ENCODE results near the gene LIMS1. TPM values are rescaled to one million over a fixed set of nuclear protein-coding genes. Genes with fewer than 3 reads are reported as not detected.
"Not testable (repeated sequence)": the region's sequence is repeated elsewhere in the genome, so short reads cannot be mapped to it uniquely, and the experiment has no call there.

LIMS1 gene
- total RNA-seq, 1 donor = 129 TPM

DNA sequence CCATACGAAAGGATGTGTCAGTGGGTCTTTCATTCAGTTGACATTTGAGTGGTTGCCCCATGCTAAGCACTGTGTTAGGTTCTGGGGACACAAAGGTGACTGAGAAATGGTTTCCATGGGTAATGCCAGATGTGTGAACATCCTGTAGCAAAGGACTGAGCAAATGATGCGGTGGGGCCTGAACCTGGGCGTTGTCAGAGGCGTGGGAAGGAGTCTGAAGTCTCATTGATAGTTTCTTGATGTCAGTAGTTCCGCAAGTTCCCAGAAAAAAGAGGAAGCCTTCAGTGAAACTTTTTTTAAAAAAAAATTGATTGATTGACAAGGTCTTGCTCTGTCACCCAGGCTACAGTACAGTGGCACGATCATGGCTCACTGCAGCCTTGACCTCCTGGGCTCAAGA lies 56.9 kb downstream of the LIMS1 start:
- Histone ChIP-seq H3K27ac (ENCODE audit: low read depth, low read length) (no peak overlapping the region), H3K36me3 (ENCODE audit: insufficient read depth, low read length) (no peaks in the 10 kb centered on the region), H3K9me3 (ENCODE audit: low read depth, low read length) (no peaks in the 10 kb centered on the region), H3K4me2 (ENCODE audit: insufficient read depth, low read length) (no peak overlapping the region), H4K20me1 (ENCODE audit: insufficient read depth, low read length) (no peaks in the 10 kb centered on the region), H3K79me2 (ENCODE audit: insufficient read depth, low read length) (peaks cover 64% of the 10 kb centered on the region), H3K4me3 (ENCODE audit: insufficient read depth, low read length) (no peak overlapping the region), H3K4me1 (ENCODE audit: insufficient read depth, low read length) (peaks cover 64% of the 10 kb centered on the region), H2AFZ (ENCODE audit: low read length) (no peak overlapping the region), H3K27me3 (ENCODE audit: insufficient read depth, low read length) (no peaks in the 10 kb centered on the region)
- no peak for DNase-seq (ENCODE audit: insufficient read length, low spot score, missing footprints)
- no peak for TF ChIP-seq CTCF (IDR thresholded peaks at IDR 0.05; ENCODE audit: extremely low read depth, low read depth, low read length)

GRCh38 chr2:108593547-108594098 lies 59.4 kb downstream of the LIMS1 start:
- no peaks in the 10 kb centered on the region for H4K20me1 ChIP-seq (ENCODE audit: insufficient read depth, low read length)
- peaks cover 46% of the 10 kb centered on the region for H3K79me2 ChIP-seq (ENCODE audit: insufficient read depth, low read length)
- H3K4me3 ChIP-seq (ENCODE audit: insufficient read depth, low read length) = peak overlapping the region; percentile 19

GRCh38 chr2:108594132-108594981 lies 60.1 kb downstream of the LIMS1 start:
- Histone ChIP-seq H3K4me1 (ENCODE audit: insufficient read depth, low read length) (peaks cover 34% of the 10 kb centered on the region), H3K4me2 (ENCODE audit: insufficient read depth, low read length) (peak overlapping the region; percentile 73), H4K20me1 (ENCODE audit: insufficient read depth, low read length) (no peaks in the 10 kb centered on the region), H3K36me3 (ENCODE audit: insufficient read depth, low read length) (no peaks in the 10 kb centered on the region), H3K27ac (ENCODE audit: low read depth, low read length) (peak overlapping the region; percentile 94), H3K27me3 (ENCODE audit: insufficient read depth, low read length) (no peaks in the 10 kb centered on the region), H2AFZ (ENCODE audit: low read length) (no peak overlapping the region), H3K9me3 (ENCODE audit: low read depth, low read length) (no peaks in the 10 kb centered on the region), H3K79me2 (ENCODE audit: insufficient read depth, low read length) (peaks cover 43% of the 10 kb centered on the region), H3K4me3 (ENCODE audit: insufficient read depth, low read length) (peak overlapping the region; percentile 19)
- no peak for TF ChIP-seq CTCF (IDR thresholded peaks at IDR 0.05; ENCODE audit: extremely low read depth, low read depth, low read length)
- no peak for DNase-seq (ENCODE audit: insufficient read length, low spot score, missing footprints)

More at GRCh38 chr2:108593547-108594098, 59.4 kb downstream of the LIMS1 start:
- H2AFZ ChIP-seq (ENCODE audit: low read length) = no peak overlapping the region
- no peaks in the 10 kb centered on the region for H3K9me3 ChIP-seq (ENCODE audit: low read depth, low read length)
- peaks cover 40% of the 10 kb centered on the region for H3K4me1 ChIP-seq (ENCODE audit: insufficient read depth, low read length)
- H3K27ac ChIP-seq (ENCODE audit: low read depth, low read length) = peak overlapping the region; percentile 94
- TF ChIP-seq CTCF (IDR thresholded peaks at IDR 0.05; ENCODE audit: extremely low read depth, low read depth, low read length) = no peak
- peak; percentile 90 for DNase-seq (ENCODE audit: insufficient read length, low spot score, missing footprints)
- H3K4me2 ChIP-seq (ENCODE audit: insufficient read depth, low read length) = peak overlapping the region; percentile 73
- H3K36me3 ChIP-seq (ENCODE audit: insufficient read depth, low read length) = no peaks in the 10 kb centered on the region
- no peaks in the 10 kb centered on the region for H3K27me3 ChIP-seq (ENCODE audit: insufficient read depth, low read length)

GRCh38 chr2:108594982-108595464 lies 60.8 kb downstream of the LIMS1 start:
- peaks cover 34% of the 10 kb centered on the region for H3K4me1 ChIP-seq (ENCODE audit: insufficient read depth, low read length)
- no peaks in the 10 kb centered on the region for H3K36me3 ChIP-seq (ENCODE audit: insufficient read depth, low read length)
- H3K79me2 ChIP-seq (ENCODE audit: insufficient read depth, low read length) = peaks cover 38% of the 10 kb centered on the region
- peak overlapping the region; percentile 94 for H3K27ac ChIP-seq (ENCODE audit: low read depth, low read length)
- peak overlapping the region; percentile 73 for H3K4me2 ChIP-seq (ENCODE audit: insufficient read depth, low read length)
- H3K9me3 ChIP-seq (ENCODE audit: low read depth, low read length) = no peaks in the 10 kb centered on the region
- H2AFZ ChIP-seq (ENCODE audit: low read length) = no peak overlapping the region
- peak overlapping the region; percentile 17 for H3K4me3 ChIP-seq (ENCODE audit: insufficient read depth, low read length)
- no peak for DNase-seq (ENCODE audit: insufficient read length, low spot score, missing footprints)
- H4K20me1 ChIP-seq (ENCODE audit: insufficient read depth, low read length) = no peaks in the 10 kb centered on the region
- TF ChIP-seq CTCF (IDR thresholded peaks at IDR 0.05; ENCODE audit: extremely low read depth, low read depth, low read length) = no peak
- no peaks in the 10 kb centered on the region for H3K27me3 ChIP-seq (ENCODE audit: insufficient read depth, low read length)

- not testable (repeated sequence) for H2AFZ ChIP-seq (ENCODE audit: low read length); H3K36me3 ChIP-seq (ENCODE audit: insufficient read depth, low read length); H4K20me1 ChIP-seq (ENCODE audit: insufficient read depth, low read length); H3K4me3 ChIP-seq (ENCODE audit: insufficient read depth, low read length); H3K27me3 ChIP-seq (ENCODE audit: insufficient read depth, low read length); H3K9me3 ChIP-seq (ENCODE audit: low read depth, low read length); DNase-seq (ENCODE audit: insufficient read length, low spot score, missing footprints)
- H3K27ac ChIP-seq (ENCODE audit: low read depth, low read length) = peak overlapping the region; percentile 94
- H3K4me1 ChIP-seq (ENCODE audit: insufficient read depth, low read length) = peaks cover 34% of the 10 kb centered on the region
- H3K4me2 ChIP-seq (ENCODE audit: insufficient read depth, low read length) = peak overlapping the region; percentile 73
- peaks cover 35% of the 10 kb centered on the region for H3K79me2 ChIP-seq (ENCODE audit: insufficient read depth, low read length)
These were observed 61.5 kb downstream of the LIMS1 start for GRCh38 chr2:108595771-108596170.

All from osteoblast (primary cell).